GM23338 (cell line): ENCODE data around the gene UBL4A. TPM values are rescaled to one million over a fixed set of nuclear protein-coding genes. Genes with fewer than 3 reads are reported as not detected.

ENCODE experiments used
- EZH2 ChIP-seq: fragments of 200-600 bp; sonication (generic); IDR thresholded peaks from one replicate; pipeline ENCODE4 v1.8.0; 2017; ENCODE audit warnings: antibody characterized with exemption, mild to moderate bottlenecking, low read depth; ENCODE audit not compliant: unreplicated experiment
- EZH2phosphoT487 ChIP-seq: fragments of 200-600 bp; sonication (generic); IDR thresholded peaks from one replicate; pipeline ENCODE4 v1.8.1; 2018; ENCODE audit warnings: antibody characterized with exemption; ENCODE audit not compliant: unreplicated experiment
- JUNB ChIP-seq: IDR thresholded peaks from one replicate; pipeline ENCODE4 v1.6.1; 2016; ENCODE audit warnings: antibody characterized with exemption; ENCODE audit not compliant: unreplicated experiment
- NANOG ChIP-seq: IDR thresholded peaks from 2 replicates; pipeline ENCODE4 v1.6.1; 2016; ENCODE audit warnings: antibody characterized with exemption, borderline replicate concordance
- POLR2AphosphoS5 ChIP-seq: IDR thresholded peaks from 2 replicates; pipeline ENCODE4 v1.6.1; 2016; ENCODE audit warnings: antibody characterized with exemption, low read depth
- ZNF462 ChIP-seq: fragments of 250-450 bp; sonication (Bioruptor Pico); IDR thresholded peaks from 2 replicates; pipeline ENCODE4 v1.5.0; 2020; ENCODE audit warnings: mild to moderate bottlenecking, moderate library complexity
- polyA plus RNA-seq: library from polyadenylated mRNA; unstranded; fragments of >200 nt; fragmentation: Nextera tagmentation; extraction: Ambion mirVana; gene quantifications from 2 replicates; pipeline ENCODE4 v1.2.1, GENCODE V29; 2016
- total RNA-seq: library from RNA; depleted of rRNA; stranded (reverse); fragments of >200 nt; shearing (Covaris generic); gene quantifications from 2 replicates; pipeline ENCODE4 v1.2.3, GENCODE V29; 2014
- TF ChIP-seq, protein P1 (sequence below): IDR thresholded peaks from one replicate; pipeline ENCODE4 v1.6.1; 2018; ENCODE audit warnings: antibody characterized with exemption; ENCODE audit not compliant: unreplicated experiment

Gene UBL4A
- total and polyA plus RNA-seq, 2 experiments from 2014 or later = 15.6 to 43.7 TPM

DNA sequence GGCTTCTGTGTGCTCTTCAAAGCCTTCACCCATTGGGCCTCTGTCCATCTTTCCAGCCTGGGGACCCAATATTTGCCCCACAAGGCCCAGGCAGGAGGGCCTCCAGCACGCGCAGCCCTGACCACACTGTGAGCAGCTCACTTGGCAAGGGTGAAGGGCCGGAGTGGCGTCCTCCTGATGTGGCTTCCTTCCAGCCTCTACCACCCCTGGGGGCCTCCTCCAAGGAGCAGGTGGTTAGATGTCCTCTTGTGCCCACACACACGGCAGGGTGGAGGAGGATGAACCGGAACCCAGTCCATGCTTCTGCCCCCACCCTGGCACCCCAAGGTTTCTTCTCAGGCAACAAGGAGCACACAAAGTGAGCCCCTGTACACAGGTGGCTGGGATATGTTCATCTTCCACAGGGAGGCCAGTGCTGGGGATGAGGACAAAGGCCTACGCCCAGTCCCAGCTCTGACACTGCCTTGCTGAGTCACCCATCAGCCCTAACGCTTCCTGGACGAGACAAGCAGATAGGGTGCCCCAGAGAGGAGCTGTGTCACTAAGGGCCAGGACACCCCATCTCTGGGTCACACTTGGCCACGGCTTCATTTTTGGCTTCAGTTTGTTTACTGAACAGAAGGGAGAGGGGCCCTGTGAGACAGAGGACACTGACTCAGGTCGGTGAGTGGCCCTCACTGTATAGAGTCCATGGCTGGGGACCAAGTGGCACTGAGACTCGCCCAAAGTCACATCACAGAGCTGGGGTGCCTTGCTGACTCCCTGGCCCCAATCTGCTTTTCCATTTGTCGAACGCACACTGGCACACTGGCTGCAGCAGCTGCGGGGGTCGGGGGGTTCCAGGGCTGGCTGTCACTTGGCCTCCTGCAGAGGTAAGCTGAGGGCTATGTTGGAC, 1.9 kb downstream of the UBL4A start (continued):
- TF ChIP-seq ZNF462 (CRISPR knock-in tag) (no peak), EZH2 (no peak), POLR2AphosphoS5 (no peak), EZH2phosphoT487 (no peak), NANOG (no peak), JUNB (no peak)
- TF ChIP-seq, protein P1, sequence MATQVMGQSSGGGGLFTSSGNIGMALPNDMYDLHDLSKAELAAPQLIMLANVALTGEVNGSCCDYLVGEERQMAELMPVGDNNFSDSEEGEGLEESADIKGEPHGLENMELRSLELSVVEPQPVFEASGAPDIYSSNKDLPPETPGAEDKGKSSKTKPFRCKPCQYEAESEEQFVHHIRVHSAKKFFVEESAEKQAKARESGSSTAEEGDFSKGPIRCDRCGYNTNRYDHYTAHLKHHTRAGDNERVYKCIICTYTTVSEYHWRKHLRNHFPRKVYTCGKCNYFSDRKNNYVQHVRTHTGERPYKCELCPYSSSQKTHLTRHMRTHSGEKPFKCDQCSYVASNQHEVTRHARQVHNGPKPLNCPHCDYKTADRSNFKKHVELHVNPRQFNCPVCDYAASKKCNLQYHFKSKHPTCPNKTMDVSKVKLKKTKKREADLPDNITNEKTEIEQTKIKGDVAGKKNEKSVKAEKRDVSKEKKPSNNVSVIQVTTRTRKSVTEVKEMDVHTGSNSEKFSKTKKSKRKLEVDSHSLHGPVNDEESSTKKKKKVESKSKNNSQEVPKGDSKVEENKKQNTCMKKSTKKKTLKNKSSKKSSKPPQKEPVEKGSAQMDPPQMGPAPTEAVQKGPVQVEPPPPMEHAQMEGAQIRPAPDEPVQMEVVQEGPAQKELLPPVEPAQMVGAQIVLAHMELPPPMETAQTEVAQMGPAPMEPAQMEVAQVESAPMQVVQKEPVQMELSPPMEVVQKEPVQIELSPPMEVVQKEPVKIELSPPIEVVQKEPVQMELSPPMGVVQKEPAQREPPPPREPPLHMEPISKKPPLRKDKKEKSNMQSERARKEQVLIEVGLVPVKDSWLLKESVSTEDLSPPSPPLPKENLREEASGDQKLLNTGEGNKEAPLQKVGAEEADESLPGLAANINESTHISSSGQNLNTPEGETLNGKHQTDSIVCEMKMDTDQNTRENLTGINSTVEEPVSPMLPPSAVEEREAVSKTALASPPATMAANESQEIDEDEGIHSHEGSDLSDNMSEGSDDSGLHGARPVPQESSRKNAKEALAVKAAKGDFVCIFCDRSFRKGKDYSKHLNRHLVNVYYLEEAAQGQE = no peak
